PC-9 (cell line): ENCODE results near the gene TAF11L12.
"Not testable (repeated sequence)": the region's sequence is repeated elsewhere in the genome, so short reads cannot be mapped to it uniquely, and the experiment has no call there.

Source experiments
- EZH2 ChIP-seq: fragments of 200-600 bp; sonication (generic); IDR thresholded peaks from 2 replicates; pipeline ENCODE4 v1.8.0; 2017; ENCODE audit warnings: antibody characterized with exemption, low read depth
- TF ChIP-seq, protein P1 (sequence below): fragments of 200-600 bp; sonication (generic); conservative IDR thresholded peaks from 2 replicates; pipeline ENCODE4 v1.6.1; 2017; ENCODE audit warnings: mixed run types, antibody characterized with exemption, mild to moderate bottlenecking, moderate library complexity

DNA sequence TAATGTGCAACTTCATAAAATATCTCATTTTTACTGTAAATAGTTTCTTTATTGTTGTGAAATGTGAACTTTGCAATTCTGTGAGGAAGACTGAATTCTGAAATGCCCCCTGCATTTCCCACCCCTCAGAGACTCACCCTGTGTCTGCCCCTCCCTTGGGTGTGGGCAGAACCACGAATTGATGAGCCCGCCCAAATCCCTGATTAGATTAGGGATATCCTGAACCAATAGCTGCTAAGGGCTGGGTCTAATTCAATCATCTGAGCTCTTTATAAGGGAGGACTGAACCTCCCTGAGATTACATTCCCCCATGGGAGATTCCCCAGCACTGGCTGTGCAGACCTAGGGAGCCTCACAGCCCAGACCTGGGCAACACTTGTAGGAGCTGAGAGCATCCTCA is at the start of gene TAF11L12:
- TF ChIP-seq, protein P1, sequence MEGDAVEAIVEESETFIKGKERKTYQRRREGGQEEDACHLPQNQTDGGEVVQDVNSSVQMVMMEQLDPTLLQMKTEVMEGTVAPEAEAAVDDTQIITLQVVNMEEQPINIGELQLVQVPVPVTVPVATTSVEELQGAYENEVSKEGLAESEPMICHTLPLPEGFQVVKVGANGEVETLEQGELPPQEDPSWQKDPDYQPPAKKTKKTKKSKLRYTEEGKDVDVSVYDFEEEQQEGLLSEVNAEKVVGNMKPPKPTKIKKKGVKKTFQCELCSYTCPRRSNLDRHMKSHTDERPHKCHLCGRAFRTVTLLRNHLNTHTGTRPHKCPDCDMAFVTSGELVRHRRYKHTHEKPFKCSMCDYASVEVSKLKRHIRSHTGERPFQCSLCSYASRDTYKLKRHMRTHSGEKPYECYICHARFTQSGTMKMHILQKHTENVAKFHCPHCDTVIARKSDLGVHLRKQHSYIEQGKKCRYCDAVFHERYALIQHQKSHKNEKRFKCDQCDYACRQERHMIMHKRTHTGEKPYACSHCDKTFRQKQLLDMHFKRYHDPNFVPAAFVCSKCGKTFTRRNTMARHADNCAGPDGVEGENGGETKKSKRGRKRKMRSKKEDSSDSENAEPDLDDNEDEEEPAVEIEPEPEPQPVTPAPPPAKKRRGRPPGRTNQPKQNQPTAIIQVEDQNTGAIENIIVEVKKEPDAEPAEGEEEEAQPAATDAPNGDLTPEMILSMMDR: not testable (repeated sequence)
- not testable (repeated sequence) for TF ChIP-seq EZH2
